Mucosa of stomach (tissue), 1 donor: ENCODE results near the gene BORCS8.
"Not testable (repeated sequence)": the region's sequence is repeated elsewhere in the genome, so short reads cannot be mapped to it uniquely, and the experiment has no call there.

Source experiments
- H3K27me3 ChIP-seq: one replicate; pipeline ENCODE4 v1.7.0; 2013; ENCODE audit warnings: mild to moderate bottlenecking, low read length; ENCODE audit not compliant: control insufficient read depth, insufficient read depth
- H3K36me3 ChIP-seq: one replicate; pipeline ENCODE4 v1.7.0; 2013; ENCODE audit warnings: low read length; ENCODE audit not compliant: control insufficient read depth, insufficient read depth
- H3K4me1 ChIP-seq: one replicate; pipeline ENCODE4 v1.7.0; 2013; ENCODE audit warnings: mild to moderate bottlenecking, low read length; ENCODE audit not compliant: control insufficient read depth, insufficient read depth
- H3K4me3 ChIP-seq: one replicate; pipeline ENCODE4 v1.7.0; 2013; ENCODE audit warnings: low read length
- H3K9ac ChIP-seq: one replicate; pipeline ENCODE4 v1.7.0; 2013; ENCODE audit warnings: mild to moderate bottlenecking, low read length, moderate library complexity
- H3K9me3 ChIP-seq: one replicate; pipeline ENCODE4 v1.7.0; 2013; ENCODE audit warnings: mild to moderate bottlenecking, low read length, moderate library complexity; ENCODE audit not compliant: control insufficient read depth
- donor health status: Pancreatic carcinoma.

Gene BORCS8

GRCh38 chr19:19151418-19151817 is 40.5 kb downstream of the BORCS8 start:
- Histone ChIP-seq H3K9ac (no peak overlapping the region), H3K9me3 (no peaks in the 10 kb centered on the region), H3K36me3 (no peaks in the 10 kb centered on the region), H3K27me3 (no peaks in the 10 kb centered on the region), H3K4me3 (no peak overlapping the region), H3K4me1 (no peaks in the 10 kb centered on the region)

- H3K4me3 ChIP-seq: no peak overlapping the region
- no peaks in the 10 kb centered on the region for H3K36me3 ChIP-seq
- H3K4me1 ChIP-seq: peaks cover 5% of the 10 kb centered on the region
- no peak overlapping the region for H3K9ac ChIP-seq
- no peaks in the 10 kb centered on the region for H3K9me3 ChIP-seq
- no peaks in the 10 kb centered on the region for H3K27me3 ChIP-seq
Observed at GRCh38 chr19:19149435-19149834, 42.5 kb downstream of the BORCS8 start.

GRCh38 chr19:19148504-19148903 is 43.4 kb downstream of the BORCS8 start:
- H3K9ac ChIP-seq, H3K4me3 ChIP-seq, H3K4me1 ChIP-seq, H3K36me3 ChIP-seq, H3K27me3 ChIP-seq, H3K9me3 ChIP-seq: not testable (repeated sequence)

- Histone ChIP-seq H3K9ac (no peak overlapping the region), H3K36me3 (no peaks in the 10 kb centered on the region), H3K9me3 (no peaks in the 10 kb centered on the region), H3K4me3 (no peak overlapping the region), H3K4me1 (peaks cover 5% of the 10 kb centered on the region), H3K27me3 (no peaks in the 10 kb centered on the region)
Observed at GRCh38 chr19:19147344-19147743, 44.6 kb downstream of the BORCS8 start.

GRCh38 chr19:19146865-19147264 is 45.1 kb downstream of the BORCS8 start:
- Histone ChIP-seq H3K27me3 (no peaks in the 10 kb centered on the region), H3K9me3 (no peaks in the 10 kb centered on the region), H3K4me1 (peaks cover 5% of the 10 kb centered on the region), H3K4me3 (no peak overlapping the region), H3K36me3 (no peaks in the 10 kb centered on the region), H3K9ac (no peak overlapping the region)

GRCh38 chr19:19145684-19146608 is 46.0 kb downstream of the BORCS8 start:
- Histone ChIP-seq H3K9me3 (no peaks in the 10 kb centered on the region), H3K4me1 (peaks cover 5% of the 10 kb centered on the region), H3K4me3 (no peak overlapping the region), H3K9ac (no peak overlapping the region), H3K27me3 (no peaks in the 10 kb centered on the region), H3K36me3 (no peaks in the 10 kb centered on the region)

GRCh38 chr19:19145281-19145680 is 46.7 kb downstream of the BORCS8 start:
- H3K36me3 ChIP-seq: no peaks in the 10 kb centered on the region
- H3K4me3 ChIP-seq: no peak overlapping the region
- H3K9me3 ChIP-seq: no peaks in the 10 kb centered on the region
- H3K27me3 ChIP-seq: no peaks in the 10 kb centered on the region
- peaks cover 5% of the 10 kb centered on the region for H3K4me1 ChIP-seq
- no peak overlapping the region for H3K9ac ChIP-seq

- Histone ChIP-seq H3K9ac (no peak overlapping the region), H3K4me1 (peaks cover 13% of the 10 kb centered on the region), H3K9me3 (no peaks in the 10 kb centered on the region), H3K27me3 (no peaks in the 10 kb centered on the region), H3K4me3 (no peak overlapping the region), H3K36me3 (no peaks in the 10 kb centered on the region)
Observed at GRCh38 chr19:19142347-19142746, 49.6 kb downstream of the BORCS8 start.

- peaks cover 12% of the 10 kb centered on the region for H3K4me1 ChIP-seq
- H3K9me3 ChIP-seq: no peaks in the 10 kb centered on the region
- no peaks in the 10 kb centered on the region for H3K27me3 ChIP-seq
- H3K4me3 ChIP-seq: no peak overlapping the region
- H3K36me3 ChIP-seq: no peaks in the 10 kb centered on the region
- H3K9ac ChIP-seq: no peak overlapping the region
Observed at GRCh38 chr19:19140476-19140875, 51.5 kb downstream of the BORCS8 start.

- H3K27me3 ChIP-seq: no peaks in the 10 kb centered on the region
Observed at GRCh38 chr19:19139876-19140229, 52.1 kb downstream of the BORCS8 start.

GRCh38 chr19:19138109-19138981 is 53.6 kb downstream of the BORCS8 start, which contains the start of gene TMEM161A:
Gene TMEM161A (minus strand): TSS chr19:19138478. CDS start chr19:19138428, 50 bp downstream.
- Histone ChIP-seq H3K9me3 (no peaks in the 10 kb centered on the region), H3K9ac (peak within 1 kb of the TSS; percentile 97), H3K4me3 (peak within 1 kb of the TSS; percentile 95), H3K4me1 (peaks cover 12% of the 10 kb centered on the region), H3K36me3 (no peaks in the 10 kb centered on the region), H3K27me3 (no peaks in the 10 kb centered on the region)

More at GRCh38 chr19:19139876-19140229, 52.1 kb downstream of the BORCS8 start:
- H3K9ac ChIP-seq: no peak overlapping the region
- H3K4me1 ChIP-seq: peaks cover 12% of the 10 kb centered on the region
- H3K9me3 ChIP-seq: no peaks in the 10 kb centered on the region
- H3K4me3 ChIP-seq: no peak overlapping the region
- no peaks in the 10 kb centered on the region for H3K36me3 ChIP-seq

- Histone ChIP-seq H3K27me3 (no peaks in the 10 kb centered on the region), H3K4me1 (peaks cover 12% of the 10 kb centered on the region), H3K9ac (peak overlapping the region; percentile 97), H3K4me3 (peak overlapping the region; percentile 95), H3K9me3 (no peaks in the 10 kb centered on the region), H3K36me3 (no peaks in the 10 kb centered on the region)
Observed at GRCh38 chr19:19137556-19138108, 54.3 kb downstream of the BORCS8 start.
